ENCODE data around the gene MGAT3.

DNA sequence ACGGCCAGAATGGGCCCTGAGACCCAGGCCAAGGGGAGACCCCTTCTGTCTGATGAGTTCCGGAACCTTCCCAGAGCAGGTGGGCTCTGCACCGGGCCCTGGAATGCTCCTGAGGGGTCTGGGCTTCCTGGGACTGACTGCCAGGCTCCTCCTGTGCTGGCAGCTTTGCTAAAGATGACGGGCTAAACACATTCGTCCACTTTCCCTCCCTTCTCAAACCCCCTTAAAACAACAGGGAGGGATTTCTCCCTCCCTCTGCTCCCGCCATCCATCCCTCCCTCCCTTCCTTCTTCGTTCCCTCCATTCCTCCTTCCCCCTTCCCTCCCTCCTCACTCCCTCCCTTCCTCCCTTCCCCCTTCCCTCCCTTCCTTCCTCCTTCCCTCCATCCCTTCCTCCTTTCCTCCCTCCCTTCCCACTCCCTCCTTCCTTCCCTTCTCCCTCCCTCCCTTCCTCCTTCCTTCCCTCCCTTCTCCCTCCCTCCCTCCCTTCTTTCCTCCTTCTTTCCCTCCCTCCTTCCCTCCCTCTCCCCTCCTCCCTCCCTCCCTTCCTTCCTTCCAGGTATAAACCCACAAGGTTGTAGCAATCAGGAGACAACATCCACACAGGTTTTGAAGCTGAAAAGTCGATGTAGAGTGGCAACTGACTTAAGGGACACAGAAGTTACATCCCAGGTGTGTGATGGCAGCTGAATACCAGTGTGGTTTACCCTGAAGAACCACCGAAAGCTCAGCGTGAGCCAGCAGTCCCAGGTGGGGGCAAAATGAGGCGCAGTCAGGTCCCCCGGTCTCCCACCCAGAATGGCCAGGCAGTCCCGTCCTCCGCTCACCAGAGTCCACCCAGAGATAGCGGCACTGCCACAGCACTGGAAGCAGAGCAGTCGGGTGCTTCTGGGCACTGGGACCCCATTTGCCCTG lies 18.8 kb upstream of the MGAT3 start:
- TF ChIP-seq POLR2A (IDR thresholded peaks at IDR 0.05): no peak
- TF ChIP-seq, protein P1, sequence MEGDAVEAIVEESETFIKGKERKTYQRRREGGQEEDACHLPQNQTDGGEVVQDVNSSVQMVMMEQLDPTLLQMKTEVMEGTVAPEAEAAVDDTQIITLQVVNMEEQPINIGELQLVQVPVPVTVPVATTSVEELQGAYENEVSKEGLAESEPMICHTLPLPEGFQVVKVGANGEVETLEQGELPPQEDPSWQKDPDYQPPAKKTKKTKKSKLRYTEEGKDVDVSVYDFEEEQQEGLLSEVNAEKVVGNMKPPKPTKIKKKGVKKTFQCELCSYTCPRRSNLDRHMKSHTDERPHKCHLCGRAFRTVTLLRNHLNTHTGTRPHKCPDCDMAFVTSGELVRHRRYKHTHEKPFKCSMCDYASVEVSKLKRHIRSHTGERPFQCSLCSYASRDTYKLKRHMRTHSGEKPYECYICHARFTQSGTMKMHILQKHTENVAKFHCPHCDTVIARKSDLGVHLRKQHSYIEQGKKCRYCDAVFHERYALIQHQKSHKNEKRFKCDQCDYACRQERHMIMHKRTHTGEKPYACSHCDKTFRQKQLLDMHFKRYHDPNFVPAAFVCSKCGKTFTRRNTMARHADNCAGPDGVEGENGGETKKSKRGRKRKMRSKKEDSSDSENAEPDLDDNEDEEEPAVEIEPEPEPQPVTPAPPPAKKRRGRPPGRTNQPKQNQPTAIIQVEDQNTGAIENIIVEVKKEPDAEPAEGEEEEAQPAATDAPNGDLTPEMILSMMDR (IDR thresholded peaks at IDR 0.05): no peak

All from adrenal gland (tissue), 5 donors.